ENCODE results near the gene KCNH1. TPM values are rescaled to one million over a fixed set of nuclear protein-coding genes. Genes with fewer than 3 reads are reported as not detected.
"Not testable (repeated sequence)": the region's sequence is repeated elsewhere in the genome, so short reads cannot be mapped to it uniquely, and the experiment has no call there.

Gene KCNH1
- total RNA-seq, 4 donors from 2014 or later: 0.53 to 16.5 (median 2.4) TPM

DNA sequence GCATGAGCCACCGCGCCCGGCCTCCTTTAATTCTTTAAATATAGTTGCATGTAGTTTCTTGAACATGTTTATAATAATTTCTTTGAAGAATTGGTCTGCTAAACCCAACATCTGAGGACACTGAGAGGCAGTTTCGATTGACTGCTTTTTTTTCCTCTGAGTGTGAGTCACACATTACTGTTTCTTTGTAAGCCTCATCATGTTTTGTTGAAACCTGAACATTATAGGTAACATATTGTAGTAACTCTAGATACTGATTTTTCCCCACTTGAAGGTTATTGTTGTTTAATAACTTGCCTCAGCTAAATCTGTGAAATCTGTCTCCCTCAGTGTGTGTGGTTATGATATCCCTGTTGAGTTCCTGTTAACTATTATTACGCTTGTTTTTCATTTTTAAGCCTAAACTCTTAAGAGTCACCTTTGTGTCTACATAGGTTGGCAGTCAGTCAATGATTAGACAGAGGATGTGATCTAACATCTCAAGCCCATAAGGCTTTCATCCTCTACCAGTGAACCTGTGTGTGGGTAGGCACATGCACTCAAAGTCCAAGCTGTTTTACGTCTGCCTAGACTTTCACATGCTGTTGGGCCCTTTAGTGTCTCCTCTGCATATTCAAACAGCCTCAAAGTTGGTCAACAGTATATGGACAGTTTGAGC lies 155.5 kb downstream of the KCNH1 start:
- Histone ChIP-seq H3K27me3 (no peaks in the 10 kb centered on the region), H3K36me3 (no peaks in the 10 kb centered on the region), H3K4me3 (no peak overlapping the region), H3K27ac (no peak overlapping the region), H3K9me3 (no peaks in the 10 kb centered on the region), H3K4me1 (no peaks in the 10 kb centered on the region)
- DNase-seq: no peak
- TF ChIP-seq POLR2A (IDR thresholded peaks at IDR 0.05): no peak
- TF ChIP-seq, protein P1, sequence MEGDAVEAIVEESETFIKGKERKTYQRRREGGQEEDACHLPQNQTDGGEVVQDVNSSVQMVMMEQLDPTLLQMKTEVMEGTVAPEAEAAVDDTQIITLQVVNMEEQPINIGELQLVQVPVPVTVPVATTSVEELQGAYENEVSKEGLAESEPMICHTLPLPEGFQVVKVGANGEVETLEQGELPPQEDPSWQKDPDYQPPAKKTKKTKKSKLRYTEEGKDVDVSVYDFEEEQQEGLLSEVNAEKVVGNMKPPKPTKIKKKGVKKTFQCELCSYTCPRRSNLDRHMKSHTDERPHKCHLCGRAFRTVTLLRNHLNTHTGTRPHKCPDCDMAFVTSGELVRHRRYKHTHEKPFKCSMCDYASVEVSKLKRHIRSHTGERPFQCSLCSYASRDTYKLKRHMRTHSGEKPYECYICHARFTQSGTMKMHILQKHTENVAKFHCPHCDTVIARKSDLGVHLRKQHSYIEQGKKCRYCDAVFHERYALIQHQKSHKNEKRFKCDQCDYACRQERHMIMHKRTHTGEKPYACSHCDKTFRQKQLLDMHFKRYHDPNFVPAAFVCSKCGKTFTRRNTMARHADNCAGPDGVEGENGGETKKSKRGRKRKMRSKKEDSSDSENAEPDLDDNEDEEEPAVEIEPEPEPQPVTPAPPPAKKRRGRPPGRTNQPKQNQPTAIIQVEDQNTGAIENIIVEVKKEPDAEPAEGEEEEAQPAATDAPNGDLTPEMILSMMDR (IDR thresholded peaks at IDR 0.05): no peak

DNA sequence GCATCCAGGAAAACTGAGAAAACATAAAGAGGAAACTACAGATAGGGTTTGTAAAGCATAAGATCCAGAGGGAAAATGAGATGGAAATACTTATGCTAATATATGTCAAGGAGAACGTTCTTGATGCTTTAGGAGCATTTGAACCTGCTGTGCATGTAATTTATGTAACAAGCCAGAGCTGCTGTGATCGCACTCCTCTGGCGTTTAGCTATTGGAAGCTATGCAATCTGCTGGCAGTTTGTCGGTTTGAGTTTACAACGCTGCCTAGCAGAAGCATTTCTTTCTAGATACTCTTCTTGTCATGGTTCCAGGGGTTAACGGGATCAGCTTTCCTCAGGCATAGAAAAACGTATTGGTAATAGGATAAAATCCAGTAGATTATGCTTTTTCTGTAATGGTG lies 182.7 kb downstream of the KCNH1 start:
- DNase-seq: no peak
- no peak overlapping the region for H3K27ac ChIP-seq
- no peaks in the 10 kb centered on the region for H3K27me3 ChIP-seq
- H3K9me3 ChIP-seq: no peaks in the 10 kb centered on the region
- TF ChIP-seq POLR2A (IDR thresholded peaks at IDR 0.05): no peak
- H3K4me3 ChIP-seq: no peak overlapping the region
- H3K36me3 ChIP-seq: no peaks in the 10 kb centered on the region
- H3K4me1 ChIP-seq: no peaks in the 10 kb centered on the region

DNA sequence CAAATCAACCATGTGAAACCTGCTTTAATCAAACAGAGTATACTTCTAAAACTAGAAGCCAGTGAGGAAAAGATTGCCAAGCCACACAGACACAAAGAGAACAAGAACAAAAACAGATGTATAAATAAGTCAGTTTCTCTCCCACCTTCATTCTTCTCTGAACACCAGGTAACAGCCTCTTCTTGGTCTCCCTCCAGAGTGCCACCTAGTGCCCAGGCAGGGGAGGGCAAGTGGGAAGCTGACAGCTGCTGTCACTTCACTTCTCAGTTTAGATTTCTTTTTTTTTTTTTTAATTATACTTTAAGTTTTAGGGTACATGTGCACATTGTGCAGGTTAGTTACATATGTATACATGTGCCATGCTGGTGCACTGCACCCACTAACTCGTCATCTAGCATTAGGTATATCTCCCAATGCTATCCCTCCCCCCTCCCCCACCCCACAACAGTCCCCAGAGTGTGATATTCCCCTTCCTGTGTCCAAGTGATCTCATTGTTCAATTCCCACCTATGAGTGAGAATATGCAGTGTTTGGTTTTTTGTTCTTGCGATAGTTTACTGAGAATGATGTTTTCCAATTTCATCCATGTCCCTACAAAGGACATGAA lies 183.9 kb downstream of the KCNH1 start:
- not testable (repeated sequence) for H3K36me3 ChIP-seq, H3K4me3 ChIP-seq, H3K27ac ChIP-seq, H3K4me1 ChIP-seq, H3K27me3 ChIP-seq, H3K9me3 ChIP-seq
- DNase-seq: peak in 2 of 3 donors; percentile 57 to 60
- TF ChIP-seq, protein P1 (IDR thresholded peaks at IDR 0.05): peak in 4 of 6 experiments; percentile 21 to 53 (median 44)

DNA sequence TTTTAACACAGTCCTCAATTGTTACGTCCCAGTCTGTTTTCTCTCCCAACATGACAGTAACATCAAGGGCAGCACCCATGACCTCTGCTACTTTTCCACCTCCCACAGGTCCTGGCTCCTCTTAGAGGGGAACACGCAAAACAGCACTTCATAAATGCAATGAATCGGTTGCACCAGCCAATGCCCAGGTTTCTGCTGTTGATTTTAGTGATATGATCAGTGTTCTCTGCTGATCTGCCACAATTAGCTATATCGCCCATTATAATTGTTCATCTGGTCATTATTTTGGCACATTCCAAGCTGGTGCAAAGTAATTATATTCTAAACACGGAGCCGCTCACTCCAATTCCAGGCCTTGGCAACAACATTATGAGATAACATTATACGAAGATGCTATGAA lies 184.5 kb downstream of the KCNH1 start:
- Histone ChIP-seq H3K36me3 (no peaks in the 10 kb centered on the region), H3K9me3 (no peaks in the 10 kb centered on the region), H3K4me1 (no peaks in the 10 kb centered on the region), H3K27ac (no peak overlapping the region), H3K4me3 (no peak overlapping the region), H3K27me3 (no peaks in the 10 kb centered on the region)
- no peak for TF ChIP-seq POLR2A (IDR thresholded peaks at IDR 0.05)
- TF ChIP-seq, protein P1 (IDR thresholded peaks at IDR 0.05): no peak
- DNase-seq: no peak

DNA sequence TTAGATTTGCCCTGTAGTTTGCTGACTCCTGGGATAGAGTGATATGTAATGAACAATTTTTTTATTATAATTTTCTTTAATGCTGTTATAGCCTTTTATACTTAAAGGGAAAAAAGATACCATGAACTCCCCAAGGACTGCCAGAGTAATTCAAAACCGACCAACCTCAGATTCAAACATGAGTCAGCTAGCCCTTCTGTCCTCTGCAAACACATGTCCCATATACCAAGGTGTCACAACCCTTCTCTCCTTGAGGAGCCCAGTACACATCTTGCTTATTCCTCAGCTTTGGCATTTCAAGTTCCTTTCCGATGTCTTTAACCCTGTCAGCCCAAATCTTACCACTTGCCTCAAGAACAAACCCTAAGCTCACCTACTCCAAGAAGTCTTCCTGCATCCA lies 184.9 kb downstream of the KCNH1 start:
- TF ChIP-seq POLR2A (IDR thresholded peaks at IDR 0.05): no peak
- TF ChIP-seq, protein P1 (IDR thresholded peaks at IDR 0.05): no peak
- H3K4me3 ChIP-seq: no peak overlapping the region
- no peaks in the 10 kb centered on the region for H3K36me3 ChIP-seq
- H3K27me3 ChIP-seq: no peaks in the 10 kb centered on the region
- no peaks in the 10 kb centered on the region for H3K9me3 ChIP-seq
- no peak overlapping the region for H3K27ac ChIP-seq
- no peaks in the 10 kb centered on the region for H3K4me1 ChIP-seq
- no peak for DNase-seq

DNA sequence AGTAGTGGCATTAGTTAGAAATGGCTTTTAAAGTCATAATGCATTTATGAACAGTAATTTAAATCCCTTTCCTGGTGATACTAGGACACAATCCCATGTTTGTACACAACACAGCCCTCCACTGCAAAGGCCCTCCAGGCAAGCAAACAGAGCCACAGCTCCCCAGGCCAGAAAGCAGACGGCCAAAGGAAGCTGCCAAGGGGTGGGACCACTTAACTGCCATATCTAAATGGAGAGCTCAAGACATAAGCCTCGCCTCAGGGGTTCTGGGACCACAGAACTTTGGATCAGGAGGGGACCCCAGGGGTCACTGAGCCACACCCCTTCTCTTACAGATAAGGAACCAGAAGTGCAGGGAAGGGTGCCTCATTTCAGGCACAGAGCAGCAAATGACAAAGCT lies 189.7 kb downstream of the KCNH1 start:
- Histone ChIP-seq H3K4me1 (no peaks in the 10 kb centered on the region), H3K27me3 (no peaks in the 10 kb centered on the region), H3K4me3 (no peak overlapping the region), H3K9me3 (no peaks in the 10 kb centered on the region), H3K27ac (no peak overlapping the region), H3K36me3 (no peaks in the 10 kb centered on the region)
- TF ChIP-seq, protein P1 (IDR thresholded peaks at IDR 0.05): no peak
- TF ChIP-seq POLR2A (IDR thresholded peaks at IDR 0.05): no peak
- DNase-seq: no peak

All from Peyer's patch (tissue), 4 donors.